CD1c-positive myeloid dendritic cell (primary cell): ENCODE data around the gene HDAC4.
A peak's percentile ranks its signal among the peaks of the same experiment; 100 is the strongest.

Experiments
- DNase-seq: peaks from one replicate; pipeline ENCODE4 v3.0.0-alpha.2; 2016; ENCODE audit errors: extremely low spot score

The HDAC4 gene

GRCh38 chr2:239282448-239283287 is 118.2 kb downstream of the HDAC4 start:
- no peak for DNase-seq

GRCh38 chr2:239280296-239281017 is 120.4 kb downstream of the HDAC4 start:
- DNase-seq: peak; percentile 49

- DNase-seq: no peak
These were observed 121.1 kb downstream of the HDAC4 start for GRCh38 chr2:239279508-239280295.

- DNase-seq: no peak
These were observed 121.9 kb downstream of the HDAC4 start for GRCh38 chr2:239278941-239279365.

GRCh38 chr2:239278361-239278760 is 122.5 kb downstream of the HDAC4 start:
- DNase-seq: no peak

GRCh38 chr2:239277401-239278085 is 123.3 kb downstream of the HDAC4 start:
- DNase-seq: no peak

- no peak for DNase-seq
These were observed 124.0 kb downstream of the HDAC4 start for GRCh38 chr2:239276851-239277250.

- DNase-seq: peak; percentile 37
These were observed 124.7 kb downstream of the HDAC4 start for GRCh38 chr2:239275847-239276831.

GRCh38 chr2:239275044-239275685 is 125.7 kb downstream of the HDAC4 start:
- peak; percentile 95 for DNase-seq

GRCh38 chr2:239274391-239275043 is 126.3 kb downstream of the HDAC4 start:
- DNase-seq: peak; percentile 26

GRCh38 chr2:239273280-239274234 is 127.3 kb downstream of the HDAC4 start:
- DNase-seq: peak; percentile 86

GRCh38 chr2:239272626-239273025 is 128.2 kb downstream of the HDAC4 start:
- DNase-seq: no peak

GRCh38 chr2:239271882-239272281 is 128.9 kb downstream of the HDAC4 start:
- DNase-seq: no peak

GRCh38 chr2:239271471-239271870 is 129.3 kb downstream of the HDAC4 start:
- no peak for DNase-seq

- DNase-seq: no peak
These were observed 130.9 kb downstream of the HDAC4 start for GRCh38 chr2:239269916-239270315.

GRCh38 chr2:239269173-239269885 is 131.5 kb downstream of the HDAC4 start:
- peak; percentile 57 for DNase-seq

- DNase-seq: no peak
These were observed 132.3 kb downstream of the HDAC4 start for GRCh38 chr2:239268549-239268948.
